ENCODE data around the gene RPL21. TPM values are rescaled to one million over a fixed set of nuclear protein-coding genes. Genes with fewer than 3 reads are reported as not detected.

Gene RPL21
- total RNA-seq, 1 experiment from 2014 or later = 1,158 TPM

- Mint-ChIP-seq H3K4me1 (ENCODE audit: low read depth, unreplicated experiment) (no peaks in the 10 kb centered on the region), H3K9me3 (ENCODE audit: unreplicated experiment) (no peaks in the 10 kb centered on the region)
- intact Hi-C loops (cut with micrococcal nuclease; ENCODE audit: unreplicated experiment) = no loop called here
Observed at GRCh38 chr13:27279506-27279905, 28.1 kb downstream of the RPL21 start.

GRCh38 chr13:27280009-27280656 lies 28.8 kb downstream of the RPL21 start:
- no peak for DNase-seq
- ChIA-PET CTCF (interaction anchor here (0.5 to 2.3 kb wide), 4 partner anchors 9 to 576 kb away, joined by 3 to 10 read pairs (median 4); partner anchors contain the start of gene RASL11A), POLR2A (no interaction called here)
- H3K36me3 ChIP-seq (ENCODE audit: control insufficient read depth, insufficient read depth, low read length) = no peaks in the 10 kb centered on the region
- H3K4me1 ChIP-seq = no peaks in the 10 kb centered on the region
- intact Hi-C loops (cut with micrococcal nuclease; ENCODE audit: unreplicated experiment) = no loop called here
- H3K9me3 Mint-ChIP-seq (ENCODE audit: unreplicated experiment) = no peaks in the 10 kb centered on the region
- H3K4me3 Mint-ChIP-seq (ENCODE audit: unreplicated experiment) = no peak overlapping the region
- no peak overlapping the region for H3K4me3 ChIP-seq (ENCODE audit: low read depth, low read length)
- no TSS peak for BruUV-seq (replicated peaks)
- H3K9me3 ChIP-seq = no peaks in the 10 kb centered on the region
- no peaks in the 10 kb centered on the region for H3K27me3 ChIP-seq (replicated peaks; ENCODE audit: control insufficient read depth, insufficient read depth, low read length)
- no peak for TF ChIP-seq CTCF (IDR thresholded peaks at IDR 0.05; ENCODE audit: insufficient read depth in 1 of 2, low read depth in 1 of 2, low read length in 1 of 2, severe bottlenecking in 1 of 2, unreplicated experiment in 1 of 2)
- H3K4me1 Mint-ChIP-seq (ENCODE audit: low read depth, unreplicated experiment) = no peaks in the 10 kb centered on the region
- H3K27me3 Mint-ChIP-seq (ENCODE audit: insufficient read depth, unreplicated experiment) = peaks cover 2% of the 10 kb centered on the region
- peaks cover 5% of the 10 kb centered on the region for H3K36me3 Mint-ChIP-seq (ENCODE audit: insufficient read depth, unreplicated experiment)
- no peak overlapping the region for H3K27ac Mint-ChIP-seq (ENCODE audit: unreplicated experiment)

More at GRCh38 chr13:27279506-27279905, 28.1 kb downstream of the RPL21 start:
- H3K27ac Mint-ChIP-seq (ENCODE audit: unreplicated experiment) = no peak overlapping the region
- ChIA-PET CTCF (interaction anchor here (1.0 kb wide), 1 partner anchor 333 kb away, joined by 3 read pairs; no protein-coding TSS in a partner anchor), POLR2A (no interaction called here)
- DNase-seq = no peak
- no peak overlapping the region for H3K4me3 Mint-ChIP-seq (ENCODE audit: unreplicated experiment)
- Histone ChIP-seq H3K4me3 (ENCODE audit: low read depth, low read length) (no peak overlapping the region), H3K4me1 (no peaks in the 10 kb centered on the region), H3K27me3 (replicated peaks; ENCODE audit: control insufficient read depth, insufficient read depth, low read length) (no peaks in the 10 kb centered on the region), H3K36me3 (ENCODE audit: control insufficient read depth, insufficient read depth, low read length) (no peaks in the 10 kb centered on the region), H3K9me3 (no peaks in the 10 kb centered on the region)
- no peak for TF ChIP-seq CTCF (IDR thresholded peaks at IDR 0.05; ENCODE audit: insufficient read depth in 1 of 2, low read depth in 1 of 2, low read length in 1 of 2, severe bottlenecking in 1 of 2, unreplicated experiment in 1 of 2)
- peaks cover 2% of the 10 kb centered on the region for H3K27me3 Mint-ChIP-seq (ENCODE audit: insufficient read depth, unreplicated experiment)
- H3K36me3 Mint-ChIP-seq (ENCODE audit: insufficient read depth, unreplicated experiment) = peaks cover 5% of the 10 kb centered on the region
- no TSS peak for BruUV-seq (replicated peaks)

- peaks cover 2% of the 10 kb centered on the region for H3K27me3 Mint-ChIP-seq (ENCODE audit: insufficient read depth, unreplicated experiment)
- intact Hi-C loops (cut with micrococcal nuclease; ENCODE audit: unreplicated experiment) = no loop called here
- no peaks in the 10 kb centered on the region for H3K9me3 Mint-ChIP-seq (ENCODE audit: unreplicated experiment)
- no peak for TF ChIP-seq CTCF (IDR thresholded peaks at IDR 0.05; ENCODE audit: insufficient read depth in 1 of 2, low read depth in 1 of 2, low read length in 1 of 2, severe bottlenecking in 1 of 2, unreplicated experiment in 1 of 2)
- no peaks in the 10 kb centered on the region for H3K4me1 ChIP-seq
- H3K27me3 ChIP-seq (replicated peaks; ENCODE audit: control insufficient read depth, insufficient read depth, low read length) = no peaks in the 10 kb centered on the region
- H3K27ac Mint-ChIP-seq (ENCODE audit: unreplicated experiment) = no peak overlapping the region
- POLR2A ChIA-PET = no interaction called here
- no peak for DNase-seq
- CTCF ChIA-PET = interaction anchor here (0.5 to 2.3 kb wide), 5 partner anchors 10 to 577 kb away, joined by 3 to 10 read pairs (median 6); partner anchors contain the start of gene RASL11A
- H3K36me3 ChIP-seq (ENCODE audit: control insufficient read depth, insufficient read depth, low read length) = no peaks in the 10 kb centered on the region
- H3K4me1 Mint-ChIP-seq (ENCODE audit: low read depth, unreplicated experiment) = no peaks in the 10 kb centered on the region
- peaks cover 5% of the 10 kb centered on the region for H3K36me3 Mint-ChIP-seq (ENCODE audit: insufficient read depth, unreplicated experiment)
- H3K9me3 ChIP-seq = no peaks in the 10 kb centered on the region
- no peak overlapping the region for H3K4me3 ChIP-seq (ENCODE audit: low read depth, low read length)
- no peak overlapping the region for H3K4me3 Mint-ChIP-seq (ENCODE audit: unreplicated experiment)
- no TSS peak for BruUV-seq (replicated peaks)
Observed at GRCh38 chr13:27280841-27281240, 29.5 kb downstream of the RPL21 start.
